ENCODE measurements around the gene PSD4. TPM values are rescaled to one million over a fixed set of nuclear protein-coding genes. Genes with fewer than 3 reads are reported as not detected.
A peak's percentile ranks its signal among the peaks of the same experiment; 100 is the strongest.

PSD4 gene
- polyA plus RNA-seq (ENCODE audit: insufficient read depth in 1 of 5, insufficient read length in 5 of 5, low replicate concordance in 1 of 5): 10 to 100 TPM; 13.1 to 20.9 (median 19.2) TPM
- long read RNA-seq, donor 1, partial matches to known transcripts: 0 of 3 reads
- long read RNA-seq, donor 1, other reads (novel, unspliced or antisense): 0 of 3 reads
- long read RNA-seq, donor 2, partial matches to known transcripts: 0 of 1 reads
- long read RNA-seq, donor 2, other reads (novel, unspliced or antisense): 0 of 1 reads
- long read RNA-seq, donor 3, partial matches to known transcripts: 0 of 4 reads
- long read RNA-seq, donor 3, other reads (novel, unspliced or antisense): 0 of 4 reads
- long read RNA-seq, donor 4, partial matches to known transcripts: 0 of 1 reads
- long read RNA-seq, donor 4, other reads (novel, unspliced or antisense): 0 of 1 reads
- long read RNA-seq, donor 5, transcript PSD4-207 (2 exons, 2,424 nt): major isoform, 6 of 8 reads
- long read RNA-seq, donor 5, partial matches to known transcripts: 0 of 8 reads
- long read RNA-seq, donor 5, other reads (novel, unspliced or antisense): 0 of 8 reads
- long read RNA-seq, donor 6, partial matches to known transcripts: 0 of 3 reads
- long read RNA-seq, donor 6, other reads (novel, unspliced or antisense): 0 of 3 reads
- long read RNA-seq, donor 7, full-length matches to known transcripts: 4 of 4 reads
- long read RNA-seq, donor 7, partial matches to known transcripts: 0 of 4 reads
- long read RNA-seq, donor 7, other reads (novel, unspliced or antisense): 0 of 4 reads
- long read RNA-seq, donor 8: 0 reads

DNA sequence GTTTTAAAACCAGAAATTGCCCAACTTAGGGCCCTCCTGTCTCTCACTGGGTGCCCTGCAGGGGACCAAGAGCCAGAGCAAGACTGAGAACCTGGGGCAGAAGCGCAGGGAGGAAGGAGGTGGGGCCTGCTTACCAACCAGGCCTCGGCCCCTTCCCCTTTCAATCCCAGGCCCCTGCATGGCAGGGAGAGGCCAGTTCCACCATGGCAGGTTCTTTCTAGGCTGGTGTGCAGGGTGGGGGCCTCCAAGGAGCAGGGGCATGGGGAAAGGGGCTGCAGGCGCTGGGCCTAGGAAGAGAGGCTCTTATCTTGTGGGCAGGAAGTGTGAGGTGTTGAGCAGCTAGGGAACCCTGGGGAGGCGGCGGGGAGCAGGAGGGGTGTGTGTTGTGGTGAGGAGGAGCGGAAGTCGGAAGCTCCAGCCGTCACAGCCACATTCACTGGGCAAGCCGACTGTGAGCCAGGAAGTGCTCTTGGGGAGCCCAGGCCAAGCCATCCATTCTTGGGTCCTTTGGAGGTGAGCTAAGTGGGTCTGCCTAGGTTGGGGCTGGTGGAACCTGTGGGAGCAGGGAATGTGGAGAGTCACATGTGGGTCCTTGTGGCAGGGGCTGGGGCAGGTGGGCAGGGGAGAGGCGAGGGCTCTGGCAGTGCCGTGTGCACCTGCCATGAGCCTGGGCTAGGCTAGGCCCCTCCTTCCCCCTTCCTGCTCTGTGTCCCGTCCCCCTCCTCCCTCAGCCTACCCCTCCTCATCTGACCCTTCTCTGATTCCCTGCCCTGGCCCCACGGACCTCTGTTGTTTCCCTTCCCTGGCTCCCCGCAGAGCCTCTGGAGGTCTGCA is at the start of gene PSD4:
PSD4 (plus strand) TSS at position 430 of the 834 bp plus-strand sequence. CDS start 8,486 bp downstream, outside the sequence.
- peak in 1 of 2 donors; percentile 15 for DNase-seq

DNA sequence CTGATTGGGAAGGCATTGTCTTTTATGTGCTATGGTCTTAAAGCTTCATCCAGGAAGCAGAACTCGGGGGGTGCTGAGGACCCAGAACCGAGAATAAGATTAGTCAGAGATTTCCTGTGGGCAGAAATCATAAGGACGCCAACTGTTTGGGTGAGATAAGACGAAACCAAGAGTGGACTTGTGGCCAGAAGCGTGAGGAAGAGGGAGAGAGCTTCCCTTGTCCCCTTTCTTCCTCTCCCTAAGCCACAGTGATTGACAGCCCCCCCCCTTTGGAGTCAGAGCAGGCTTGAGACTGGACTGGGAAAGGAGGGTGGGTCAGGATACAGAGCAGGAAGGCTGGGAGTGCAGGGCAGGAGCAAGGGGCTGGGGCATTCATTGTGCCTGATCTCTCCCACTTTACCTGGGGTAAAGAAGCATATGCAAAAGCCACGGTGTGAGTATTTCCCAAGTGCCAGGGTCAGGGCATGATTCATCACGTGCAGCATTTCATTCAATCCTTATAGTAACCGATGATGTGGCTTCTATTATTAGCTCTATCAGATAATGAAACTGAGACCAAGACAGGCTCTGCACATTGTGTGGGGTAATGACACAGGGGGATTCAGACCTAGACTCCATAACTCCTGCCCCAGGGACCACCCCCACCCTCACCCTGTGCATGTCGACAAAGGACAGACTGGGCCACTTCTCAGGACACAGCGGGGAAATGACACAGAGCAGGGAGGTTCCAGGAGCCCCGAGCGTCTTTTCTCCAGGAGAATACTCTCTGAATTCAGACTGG is 49.4 kb upstream of the PSD4 start:
- DNase-seq: no peak

DNA sequence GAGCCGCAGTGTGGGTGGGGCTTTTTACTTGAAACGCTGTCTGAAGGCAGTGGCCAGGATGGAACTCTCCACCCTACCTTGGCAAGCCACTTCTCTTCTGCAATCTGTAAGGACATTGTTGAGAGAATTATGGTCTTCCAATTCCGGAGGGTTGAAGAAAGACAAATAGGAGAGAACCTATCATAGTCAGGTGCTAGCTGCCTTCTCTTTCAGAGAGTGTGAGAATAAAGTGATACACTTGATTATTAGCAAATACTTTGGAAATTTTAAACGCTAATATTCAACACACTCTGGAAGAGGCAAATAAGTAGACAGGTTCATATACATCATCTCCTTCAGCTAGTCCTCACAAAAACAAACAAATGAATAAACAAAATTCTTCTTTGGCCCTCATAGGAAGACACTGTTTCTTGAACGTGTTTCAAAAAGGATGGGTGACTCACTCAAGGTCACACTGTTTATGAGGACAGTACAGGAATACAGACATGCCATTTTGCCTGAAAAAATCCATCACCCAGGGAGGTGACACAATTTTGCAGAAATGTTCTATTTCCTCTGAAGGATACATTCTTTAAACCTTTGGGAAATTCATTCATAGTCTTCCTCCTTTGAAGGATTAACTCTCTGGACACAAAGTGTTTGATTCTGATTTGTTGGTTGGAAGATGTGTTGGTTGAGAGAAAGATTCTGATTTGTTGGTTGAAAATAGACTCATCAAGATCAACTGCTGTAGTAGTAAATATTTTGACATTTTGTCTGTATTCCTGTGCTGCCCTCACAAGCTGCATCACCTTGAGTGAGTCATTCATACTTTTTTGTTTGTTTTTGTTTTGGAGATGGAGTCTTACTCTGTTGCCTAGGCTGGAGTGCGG is 48.6 kb upstream of the PSD4 start:
- DNase-seq: no peak

DNA sequence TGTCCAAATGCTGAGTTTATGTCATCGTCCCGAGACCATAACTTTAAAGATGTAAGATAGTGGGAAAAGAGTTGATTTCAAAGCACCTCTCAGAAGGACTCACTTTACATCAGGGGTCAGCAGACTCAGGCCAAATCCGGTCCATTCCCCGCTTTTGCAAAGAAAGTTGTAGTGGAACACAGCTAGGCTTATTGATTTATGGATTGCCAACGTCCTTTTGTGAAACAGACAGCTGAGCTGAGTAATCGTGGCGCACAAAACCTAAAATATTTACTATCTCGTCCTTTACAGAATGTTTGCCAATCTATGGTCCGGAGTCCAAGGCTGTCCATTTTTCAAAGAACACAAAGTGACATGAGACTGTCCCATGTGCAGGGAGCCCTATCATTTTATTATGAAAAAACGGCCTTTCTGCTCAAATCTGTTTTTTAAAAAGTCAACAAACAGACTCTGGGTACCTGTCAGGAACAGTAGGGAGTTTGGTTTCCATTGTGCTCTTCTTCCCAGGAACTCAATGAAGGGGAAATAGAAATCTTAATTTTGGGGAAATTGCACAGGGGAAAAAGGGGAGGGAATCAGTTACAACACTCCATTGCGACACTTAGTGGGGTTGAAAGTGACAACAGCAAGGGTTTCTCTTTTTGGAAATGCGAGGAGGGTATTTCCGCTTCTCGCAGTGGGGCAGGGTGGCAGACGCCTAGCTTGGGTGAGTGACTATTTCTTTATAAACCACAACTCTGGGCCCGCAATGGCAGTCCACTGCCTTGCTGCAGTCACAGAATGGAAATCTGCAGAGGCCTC is 46.7 kb upstream of the PSD4 start, which contains the start of gene IL1RN:
IL1RN (plus strand) TSS at position 754 of the 801 bp plus-strand sequence; CDS start at position 781, 27 bp downstream.
- no peak for DNase-seq

DNA sequence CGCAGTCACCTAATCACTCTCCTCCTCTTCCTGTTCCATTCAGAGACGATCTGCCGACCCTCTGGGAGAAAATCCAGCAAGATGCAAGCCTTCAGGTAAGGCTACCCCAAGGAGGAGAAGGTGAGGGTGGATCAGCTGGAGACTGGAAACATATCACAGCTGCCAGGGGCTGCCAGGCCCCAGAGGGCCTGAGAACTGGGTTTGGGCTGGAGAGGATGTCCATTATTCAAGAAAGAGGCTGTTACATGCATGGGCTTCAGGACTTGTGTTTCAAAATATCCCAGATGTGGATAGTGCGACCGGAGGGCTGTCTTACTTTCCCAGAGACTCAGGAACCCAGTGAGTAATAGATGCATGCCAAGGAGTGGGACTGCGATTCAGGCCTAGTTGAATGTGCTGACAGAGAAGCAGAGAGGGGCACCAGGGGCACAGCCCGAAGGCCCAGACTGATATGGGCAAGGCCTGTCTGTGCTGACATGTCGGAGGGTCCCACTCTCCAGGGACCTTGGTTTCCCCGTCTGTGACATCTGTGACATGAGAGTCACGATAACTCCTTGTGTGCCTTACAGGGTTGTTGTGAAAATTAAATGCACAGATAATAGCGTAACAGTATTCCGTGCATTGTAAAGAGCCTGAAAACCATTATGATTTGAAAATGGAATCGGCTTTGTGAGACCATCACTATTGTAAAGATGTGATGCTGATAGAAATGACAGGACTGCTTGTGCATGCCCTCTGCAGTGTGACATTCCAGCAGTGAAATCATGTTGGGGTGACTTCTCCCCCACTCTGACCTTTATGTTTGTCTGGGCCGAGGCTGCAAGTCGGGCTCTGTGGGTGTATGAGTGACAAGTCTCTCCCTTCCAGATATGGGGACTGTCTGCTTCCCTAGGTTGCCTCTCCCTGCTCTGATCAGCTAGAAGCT is 45.9 kb upstream of the PSD4 start:
- no peak for DNase-seq

DNA sequence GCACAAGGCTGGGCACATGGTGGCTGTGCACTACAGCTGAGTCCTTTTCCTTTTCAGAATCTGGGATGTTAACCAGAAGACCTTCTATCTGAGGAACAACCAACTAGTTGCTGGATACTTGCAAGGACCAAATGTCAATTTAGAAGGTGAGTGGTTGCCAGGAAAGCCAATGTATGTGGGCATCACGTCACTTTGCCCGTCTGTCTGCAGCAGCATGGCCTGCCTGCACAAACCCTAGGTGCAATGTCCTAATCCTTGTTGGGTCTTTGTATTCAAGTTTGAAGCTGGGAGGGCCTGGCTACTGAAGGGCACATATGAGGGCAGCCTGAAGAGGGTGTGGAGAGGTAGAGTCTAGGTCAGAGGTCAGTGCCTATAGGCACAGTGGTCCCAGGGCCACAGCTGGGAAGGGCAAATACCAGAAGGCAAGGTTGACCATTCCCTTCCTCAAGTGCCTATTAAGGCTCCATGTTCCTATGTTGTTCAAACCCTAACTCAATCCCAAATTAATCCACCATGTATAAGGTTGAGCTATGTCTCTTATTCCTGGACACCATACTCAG is 44.2 kb upstream of the PSD4 start:
- DNase-seq: no peak

DNA sequence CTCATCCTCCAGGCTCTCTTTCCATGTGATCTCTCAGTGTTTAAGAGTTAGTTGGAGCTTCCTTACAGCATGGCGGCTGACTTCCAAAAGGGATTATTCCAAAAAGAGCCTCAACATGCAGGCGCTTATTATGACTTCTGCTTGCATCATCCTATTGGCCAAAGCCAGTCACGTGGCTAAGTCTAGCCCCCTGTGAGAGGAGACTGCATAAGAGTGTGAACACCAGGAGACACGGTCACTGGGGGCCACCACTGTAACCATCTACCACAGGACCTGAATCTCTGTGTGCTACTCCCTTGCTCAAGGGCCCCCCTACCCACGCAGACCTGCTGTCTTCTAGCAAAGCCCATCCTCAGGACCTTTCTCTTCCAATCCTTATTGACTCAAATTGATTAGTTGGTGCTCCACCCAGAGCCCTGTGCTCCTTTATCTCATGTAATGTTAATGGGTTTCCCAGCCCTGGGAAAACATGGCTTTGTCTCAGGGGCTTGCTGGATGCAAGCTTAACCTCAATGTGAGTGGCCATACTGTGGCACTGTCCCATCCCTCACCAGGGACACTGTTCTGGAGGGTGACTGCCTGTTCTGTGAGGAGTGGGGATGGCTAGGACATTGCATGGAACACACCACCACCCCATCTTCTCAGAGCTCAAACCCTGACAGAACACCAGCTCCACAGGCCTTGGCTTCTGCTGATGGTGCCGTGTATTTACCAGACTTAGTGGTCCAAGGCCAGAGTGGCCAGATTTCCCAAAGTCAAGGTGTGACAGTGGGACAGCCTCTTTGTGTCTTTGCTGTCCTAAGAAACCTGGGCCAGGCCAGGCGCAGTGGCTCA is 42.2 kb upstream of the PSD4 start:
- no peak for DNase-seq

DNA sequence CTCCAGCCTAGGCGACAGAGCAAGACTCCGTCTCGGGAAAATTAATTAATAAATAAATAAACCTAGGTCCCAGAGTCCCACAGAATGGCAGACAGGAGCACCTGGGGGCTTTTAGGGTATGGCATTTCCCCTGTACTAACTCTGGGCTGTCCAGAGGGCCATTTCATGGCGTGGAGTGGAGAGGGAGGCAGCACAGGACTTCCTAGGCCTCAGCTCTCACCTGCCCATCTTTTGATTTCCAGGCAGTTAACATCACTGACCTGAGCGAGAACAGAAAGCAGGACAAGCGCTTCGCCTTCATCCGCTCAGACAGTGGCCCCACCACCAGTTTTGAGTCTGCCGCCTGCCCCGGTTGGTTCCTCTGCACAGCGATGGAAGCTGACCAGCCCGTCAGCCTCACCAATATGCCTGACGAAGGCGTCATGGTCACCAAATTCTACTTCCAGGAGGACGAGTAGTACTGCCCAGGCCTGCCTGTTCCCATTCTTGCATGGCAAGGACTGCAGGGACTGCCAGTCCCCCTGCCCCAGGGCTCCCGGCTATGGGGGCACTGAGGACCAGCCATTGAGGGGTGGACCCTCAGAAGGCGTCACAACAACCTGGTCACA is 41.3 kb upstream of the PSD4 start:
- no peak for DNase-seq

DNA sequence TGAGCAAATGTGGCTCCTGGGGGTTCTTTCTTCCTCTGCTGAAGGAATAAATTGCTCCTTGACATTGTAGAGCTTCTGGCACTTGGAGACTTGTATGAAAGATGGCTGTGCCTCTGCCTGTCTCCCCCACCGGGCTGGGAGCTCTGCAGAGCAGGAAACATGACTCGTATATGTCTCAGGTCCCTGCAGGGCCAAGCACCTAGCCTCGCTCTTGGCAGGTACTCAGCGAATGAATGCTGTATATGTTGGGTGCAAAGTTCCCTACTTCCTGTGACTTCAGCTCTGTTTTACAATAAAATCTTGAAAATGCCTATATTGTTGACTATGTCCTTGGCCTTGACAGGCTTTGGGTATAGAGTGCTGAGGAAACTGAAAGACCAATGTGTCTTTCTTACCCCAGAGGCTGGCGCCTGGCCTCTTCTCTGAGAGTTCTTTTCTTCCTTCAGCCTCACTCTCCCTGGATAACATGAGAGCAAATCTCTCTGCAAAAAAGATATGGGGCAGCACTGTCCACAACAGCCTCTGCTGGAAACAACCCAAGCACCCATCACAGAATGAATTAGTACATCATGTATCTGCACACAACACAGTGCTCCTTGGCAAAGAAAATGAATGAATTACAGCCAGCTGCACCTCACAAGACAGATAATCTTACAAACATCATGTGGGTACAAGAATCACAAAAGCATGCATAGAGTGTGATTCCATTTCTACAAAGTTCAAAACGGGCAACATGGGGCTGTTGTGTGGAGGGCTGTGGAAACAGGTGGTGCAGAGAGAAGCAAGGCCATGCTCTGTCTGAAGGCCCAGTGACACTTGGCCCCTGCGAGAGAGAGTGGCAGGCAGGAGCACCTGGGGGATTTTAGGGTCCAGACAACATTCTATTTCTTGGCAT is 39.8 kb upstream of the PSD4 start:
- DNase-seq: no peak

DNA sequence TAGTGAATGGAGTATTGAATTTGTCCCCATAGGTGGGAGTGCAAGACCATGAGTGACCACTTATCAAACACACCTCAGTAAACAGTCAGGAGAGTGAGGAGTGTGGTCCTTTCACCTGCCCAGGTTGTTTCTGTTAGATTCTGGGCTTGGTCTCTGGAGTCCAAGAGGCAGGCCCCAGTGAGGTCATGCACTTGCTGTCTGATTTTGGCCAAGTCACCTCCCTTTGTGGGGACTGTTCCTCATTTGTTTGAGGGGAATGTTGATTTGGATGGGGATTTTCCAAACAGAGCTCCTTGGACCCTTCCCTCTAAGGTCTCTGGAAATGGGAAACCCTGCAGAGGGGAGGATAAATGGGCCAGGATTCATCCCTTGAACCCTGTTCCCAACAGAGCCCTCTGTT is 39.1 kb upstream of the PSD4 start:
- DNase-seq: no peak

DNA sequence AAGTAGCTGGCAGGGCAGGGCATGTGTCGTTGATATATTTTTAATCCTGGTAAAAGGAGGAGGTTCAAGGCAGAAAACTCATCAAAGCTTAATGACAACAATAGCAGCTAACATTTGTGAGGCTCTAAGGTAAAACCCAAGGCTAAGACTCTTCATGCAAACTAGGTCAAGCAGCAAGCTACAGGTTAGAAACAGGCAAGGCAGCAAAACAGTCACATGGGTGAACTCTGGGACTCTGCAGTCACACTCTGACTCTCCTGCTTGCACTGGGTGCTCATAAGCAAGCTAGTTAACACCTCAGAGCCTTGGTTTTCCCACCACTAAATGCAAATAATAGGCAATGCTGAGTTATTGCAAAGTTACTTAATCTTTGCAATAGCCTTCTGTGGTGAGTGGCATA is 38.5 kb upstream of the PSD4 start:
- DNase-seq: no peak

DNA sequence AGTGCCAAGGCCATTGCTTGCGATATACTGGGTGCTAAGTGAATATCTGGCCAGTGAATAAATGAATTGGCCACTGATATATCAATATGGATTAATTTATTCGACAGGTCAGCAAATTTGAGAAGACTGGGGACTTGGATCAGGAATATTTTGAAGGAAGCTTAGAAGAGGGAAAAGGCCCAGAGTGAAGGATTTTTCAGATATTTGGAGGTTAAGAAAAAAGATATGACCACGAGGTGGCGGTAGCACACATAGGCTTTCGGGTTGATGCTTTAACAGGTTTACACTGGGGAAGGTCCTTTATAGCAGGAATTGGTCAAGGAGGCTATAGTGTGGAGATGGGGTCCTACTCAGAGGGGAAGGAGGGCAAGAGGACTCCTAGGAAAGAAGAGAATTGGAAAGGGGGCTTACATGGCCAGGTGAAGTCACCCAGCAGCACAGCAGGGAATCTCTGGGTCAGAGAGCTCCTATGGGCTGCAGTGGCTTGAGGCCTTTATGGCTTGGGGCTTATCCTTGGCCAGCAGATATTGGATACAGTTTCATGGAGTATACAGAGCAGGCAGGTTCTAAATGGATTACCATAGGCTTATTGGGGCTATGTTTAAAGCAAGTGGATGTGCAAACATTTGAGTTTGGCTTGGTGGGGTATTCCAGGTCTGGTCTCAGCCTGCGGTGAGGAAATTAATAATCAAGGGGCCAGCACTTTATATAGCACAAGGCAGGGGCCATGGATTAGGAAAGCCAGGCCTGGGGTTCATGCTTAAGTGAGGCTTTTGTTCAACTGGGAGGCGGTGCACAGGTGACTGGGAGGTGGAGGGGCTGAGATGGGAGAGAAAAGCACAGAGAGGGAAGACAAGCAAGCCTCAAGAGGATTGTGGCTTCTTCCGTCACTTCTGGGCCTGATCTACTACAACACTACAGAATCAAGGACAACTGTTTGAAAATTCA is 36.7 kb upstream of the PSD4 start:
- DNase-seq: peak; percentile 21 to 40

DNA sequence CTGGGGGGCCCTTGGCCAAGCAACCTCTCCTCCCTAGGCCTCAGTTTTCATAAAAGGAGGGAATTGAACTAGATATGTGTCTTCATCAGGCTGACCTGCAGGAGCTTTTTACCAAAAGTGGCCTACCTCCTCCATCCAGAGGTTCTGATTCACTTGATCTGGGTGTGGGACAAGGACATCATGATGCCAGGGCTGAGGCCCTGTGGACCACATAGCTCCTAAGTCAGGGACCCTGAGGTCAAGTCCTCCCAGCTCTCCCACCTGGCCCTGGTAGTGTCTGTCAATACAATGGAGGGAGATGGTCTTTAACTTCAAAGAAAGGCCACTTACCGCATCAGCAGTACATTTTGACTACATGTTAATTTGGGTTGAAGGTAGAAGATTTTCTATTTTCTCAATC is 35.9 kb upstream of the PSD4 start:
- no peak for DNase-seq

All from right lung (tissue), 10 donors.